ENCODE results near the gene PHACTR1.

- TF ChIP-seq CTCF (IDR thresholded peaks at IDR 0.05) (no peak), POLR2A (IDR thresholded peaks at IDR 0.05) (no peak)
Observed at GRCh38 chr6:13238017-13238416, 521.5 kb downstream of the PHACTR1 start.

Measured in testis (tissue), 2 donors.